NCI-H226 (cell line): Measurements from ENCODE around the gene LDB3.

Experiments used
- DNase-seq: peaks from one replicate; pipeline ENCODE4 v3.0.0-alpha.2; 2015

Gene LDB3

GRCh38 chr10:86665218-86665607 is 3.1 kb upstream of the LDB3 start:
- no peak for DNase-seq

- DNase-seq = no peak
Measured at GRCh38 chr10:86665868-86666267, 2.4 kb upstream of the LDB3 start.

- DNase-seq = no peak
Measured at GRCh38 chr10:86666538-86666937, 1.8 kb upstream of the LDB3 start.

- no peak for DNase-seq
Measured at GRCh38 chr10:86667421-86668181, 710 bp upstream of the LDB3 start.

GRCh38 chr10:86670290-86670811 is 2.0 kb downstream of the LDB3 start:
- no peak for DNase-seq

- no peak for DNase-seq
Measured at GRCh38 chr10:86670876-86671275, 2.6 kb downstream of the LDB3 start.

GRCh38 chr10:86671419-86671818 is 3.1 kb downstream of the LDB3 start:
- DNase-seq = no peak

GRCh38 chr10:86671985-86672710 is 3.8 kb downstream of the LDB3 start:
- DNase-seq = no peak

GRCh38 chr10:86673216-86673826 is 5.0 kb downstream of the LDB3 start:
- DNase-seq = no peak

- DNase-seq = no peak
Measured at GRCh38 chr10:86673827-86674581, 5.7 kb downstream of the LDB3 start.

- no peak for DNase-seq
Measured at GRCh38 chr10:86674912-86675311, 6.6 kb downstream of the LDB3 start.

GRCh38 chr10:86677374-86677773 is 9.1 kb downstream of the LDB3 start:
- DNase-seq = no peak

GRCh38 chr10:86678999-86679792 is 10.9 kb downstream of the LDB3 start:
- DNase-seq = no peak

GRCh38 chr10:86681047-86681446 is 12.7 kb downstream of the LDB3 start:
- no peak for DNase-seq

- DNase-seq = no peak
Measured at GRCh38 chr10:86681722-86682386, 13.5 kb downstream of the LDB3 start.

GRCh38 chr10:86682675-86683074 is 14.4 kb downstream of the LDB3 start:
- no peak for DNase-seq

GRCh38 chr10:86684331-86685097 is 16.2 kb downstream of the LDB3 start:
- no peak for DNase-seq

- no peak for DNase-seq
Measured at GRCh38 chr10:86685416-86685815, 17.1 kb downstream of the LDB3 start.

- DNase-seq = no peak
Measured at GRCh38 chr10:86685893-86686632, 17.8 kb downstream of the LDB3 start.

GRCh38 chr10:86686972-86687371 is 18.7 kb downstream of the LDB3 start:
- DNase-seq = no peak
